ENCODE data around the gene NPC1. TPM values are rescaled to one million over a fixed set of nuclear protein-coding genes. Genes with fewer than 3 reads are reported as not detected.
"Not testable (repeated sequence)": the region's sequence is repeated elsewhere in the genome, so short reads cannot be mapped to it uniquely, and the experiment has no call there.

Gene NPC1
- total RNA-seq, 2 experiments from 2014 or later, result 34.6 to 35.0 TPM

DNA sequence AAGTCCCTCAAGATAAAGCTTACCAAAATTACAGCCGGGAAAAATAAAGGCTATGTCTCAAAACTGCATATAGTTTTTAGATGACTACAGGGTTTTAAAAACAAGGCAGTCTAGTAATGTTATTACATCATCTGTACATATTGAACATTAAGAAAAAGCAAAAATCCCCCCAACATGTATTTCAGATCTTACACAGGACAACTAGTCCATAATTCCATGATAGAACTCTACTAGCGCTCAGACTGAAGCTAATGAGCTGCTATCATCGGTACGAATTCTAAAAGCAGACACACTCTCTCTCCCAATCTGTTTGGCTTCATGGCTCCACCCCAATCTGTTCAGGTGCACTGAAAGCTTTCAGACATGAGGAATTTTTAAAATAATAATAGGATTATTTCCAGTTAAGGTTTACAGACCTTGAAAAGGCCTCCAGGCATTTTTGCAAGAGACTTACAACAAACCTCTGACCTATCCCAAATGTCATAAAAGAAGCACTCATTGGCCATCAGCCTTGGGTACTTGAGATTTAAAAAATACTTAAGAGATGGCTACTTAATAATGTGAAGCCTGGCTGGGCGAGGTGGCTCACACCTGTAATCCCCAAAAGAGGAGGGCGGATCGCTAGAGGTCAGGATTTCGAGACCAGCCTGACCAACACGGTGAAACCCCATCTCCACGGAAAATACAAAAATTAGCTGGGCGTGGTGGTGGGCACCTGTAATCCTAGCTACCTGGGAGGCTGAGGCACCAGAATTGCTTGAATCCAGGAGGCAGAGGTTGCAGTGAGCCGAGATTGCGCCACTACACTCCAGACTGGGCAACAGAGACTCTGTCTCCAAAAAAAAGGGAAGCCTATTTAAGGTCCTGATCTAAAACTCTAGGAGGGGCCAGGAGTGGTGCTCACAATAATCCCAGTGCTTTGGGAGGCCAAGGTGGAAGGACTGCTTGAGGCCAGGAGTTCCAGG is 2.0 kb downstream of the NPC1 start:
- CTCF ChIA-PET, result interaction anchor here (0.6 to 3.0 kb wide), 3 partner anchors 69 to 122 kb away, joined by 3 to 26 read pairs (median 16); no protein-coding TSS in a partner anchor
- Mint-ChIP-seq H3K4me1 (ENCODE audit: low read depth) (peaks cover 45% of the 10 kb centered on the region), H3K27ac (no peak overlapping the region), H3K36me3 (ENCODE audit: low read depth) (peaks cover 31% of the 10 kb centered on the region), H3K27me3 (ENCODE audit: low read depth) (peaks cover 2% of the 10 kb centered on the region), H3K4me3 (no peak overlapping the region), H3K9me3 (ENCODE audit: insufficient read depth) (no peaks in the 10 kb centered on the region)
- DNase-seq, result no peak
- no peak for ATAC-seq
- POLR2A ChIA-PET, result interaction anchor here (0.9 to 1.7 kb wide), 3 partner anchors 10 to 43 kb away, joined by 3 to 8 read pairs (median 5); no protein-coding TSS in a partner anchor

DNA sequence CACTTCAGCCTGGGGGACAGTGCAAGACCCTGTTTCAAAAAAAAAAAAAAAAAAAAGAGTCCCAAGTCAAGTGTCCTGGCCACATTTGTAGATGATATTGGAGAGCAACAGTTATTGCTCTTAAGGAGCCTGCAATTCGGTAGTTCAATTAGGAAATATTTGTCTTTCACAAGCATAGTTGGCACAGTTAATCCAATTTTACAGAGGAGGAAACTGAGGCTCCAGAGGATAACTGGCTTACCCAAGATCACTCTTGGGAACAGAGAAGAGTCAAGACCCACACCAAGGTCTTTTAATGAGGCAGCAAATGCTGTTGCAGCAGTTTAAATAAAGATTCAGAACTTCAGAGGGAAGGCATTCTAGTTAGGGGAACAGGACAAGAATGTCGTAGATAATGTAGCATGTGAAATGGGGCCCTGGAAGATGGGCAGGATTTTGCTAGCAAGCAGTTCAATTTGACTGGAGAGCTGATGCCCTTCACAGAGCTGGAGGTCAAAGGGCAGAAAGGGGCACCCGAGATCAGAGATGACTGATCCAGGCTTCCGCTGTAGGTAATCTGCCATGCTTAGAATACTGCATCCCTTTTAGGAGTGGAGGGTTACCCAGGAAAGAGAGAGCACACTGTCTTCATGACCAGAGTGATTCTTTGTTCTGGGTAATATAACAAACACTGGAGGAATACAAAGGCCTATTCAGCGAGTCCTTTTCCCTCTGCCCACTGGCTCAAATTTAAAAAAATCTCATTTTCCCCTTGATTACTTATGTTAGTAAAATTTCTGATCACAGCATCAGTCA is 3.0 kb downstream of the NPC1 start:
- no peak for DNase-seq
- H3K36me3 Mint-ChIP-seq (ENCODE audit: low read depth), result peaks cover 39% of the 10 kb centered on the region
- no peak for ATAC-seq
- no peak overlapping the region for H3K4me3 Mint-ChIP-seq
- H3K9me3 Mint-ChIP-seq (ENCODE audit: insufficient read depth), result no peaks in the 10 kb centered on the region
- CTCF ChIA-PET, result interaction anchor here (1.6 to 3.0 kb wide), 3 partner anchors 66 to 85 kb away, joined by 10 to 26 read pairs (median 16); no protein-coding TSS in a partner anchor
- POLR2A ChIA-PET, result no interaction called here
- H3K27me3 Mint-ChIP-seq (ENCODE audit: low read depth), result peaks cover 2% of the 10 kb centered on the region
- no peak overlapping the region for H3K27ac Mint-ChIP-seq
- H3K4me1 Mint-ChIP-seq (ENCODE audit: low read depth), result peaks cover 55% of the 10 kb centered on the region

DNA sequence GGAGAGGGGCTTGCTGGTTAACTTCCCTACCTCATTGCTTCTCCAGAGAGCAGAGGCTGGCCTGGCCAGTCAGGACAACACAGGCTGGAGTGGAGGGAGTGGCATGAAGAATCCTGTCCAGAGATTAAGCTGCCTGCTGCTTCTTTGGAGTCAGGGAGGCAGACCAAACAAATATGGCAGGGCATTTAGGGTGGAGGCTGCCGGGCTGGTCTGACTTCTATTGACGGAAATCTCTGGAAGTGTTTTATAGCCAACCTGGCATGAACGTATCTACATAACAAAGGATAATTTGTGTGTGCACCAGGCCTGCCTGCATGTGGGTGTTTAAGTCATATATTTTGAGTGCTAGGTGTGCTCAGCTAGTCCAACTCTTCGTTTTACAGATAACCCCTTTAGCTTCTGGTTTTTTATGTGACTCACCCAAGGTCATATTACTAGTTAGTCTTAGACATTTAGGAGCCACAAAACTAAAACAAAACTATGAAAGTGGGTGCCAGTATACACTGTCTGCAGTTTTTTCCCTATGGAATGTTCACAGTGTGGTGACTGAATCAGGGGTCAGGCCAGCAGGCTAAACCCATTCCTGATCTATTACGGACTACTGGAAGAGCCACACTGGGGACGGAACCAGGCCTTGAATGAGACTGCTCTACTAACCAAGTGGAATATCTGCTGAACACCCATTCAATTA is 5.5 kb downstream of the NPC1 start:
- peaks cover 45% of the 10 kb centered on the region for H3K36me3 Mint-ChIP-seq (ENCODE audit: low read depth)
- POLR2A ChIA-PET, result no interaction called here
- ATAC-seq, result no peak

DNA sequence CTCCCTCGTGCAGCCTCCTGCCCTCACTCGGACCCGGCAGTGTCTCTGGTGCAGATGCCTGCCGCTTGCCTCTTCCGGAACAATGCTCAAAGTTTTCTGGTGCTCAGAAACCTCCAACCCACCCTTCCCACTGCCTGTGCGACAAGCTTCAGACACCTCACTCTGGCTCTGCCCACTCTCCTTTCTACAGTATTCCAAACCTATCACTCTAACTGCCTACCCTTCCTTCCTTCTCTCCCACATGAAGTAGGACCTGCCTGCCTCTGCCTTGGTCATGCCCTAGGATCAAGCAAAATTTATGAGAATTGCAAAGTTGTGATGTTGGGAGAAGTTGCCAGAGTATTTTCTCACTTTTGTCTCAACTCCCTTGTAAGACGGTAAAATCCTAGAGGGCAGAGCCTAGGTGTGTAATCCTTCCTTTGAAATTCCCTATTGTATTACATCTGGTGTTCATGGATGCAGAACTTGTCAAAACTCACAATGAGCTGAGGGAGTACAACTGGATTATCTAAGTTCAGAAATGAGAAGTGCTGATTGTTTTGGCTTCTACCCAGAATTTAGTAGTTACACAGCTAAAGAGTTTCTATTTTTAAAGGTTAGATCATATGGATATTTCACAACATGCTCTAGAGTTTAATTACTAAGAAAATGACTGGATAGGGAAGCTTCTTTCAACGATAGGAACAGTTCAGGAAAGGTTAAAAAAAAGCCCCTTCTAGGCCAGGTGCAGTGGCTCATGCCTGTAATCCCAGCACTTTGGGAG is 7.2 kb downstream of the NPC1 start:
- H3K4me1 Mint-ChIP-seq (ENCODE audit: low read depth), result peaks cover 52% of the 10 kb centered on the region
- no peak overlapping the region for H3K4me3 Mint-ChIP-seq
- H3K36me3 Mint-ChIP-seq (ENCODE audit: low read depth), result peaks cover 46% of the 10 kb centered on the region
- ChIA-PET CTCF (interaction anchor here (1.1 kb wide), 1 partner anchor 12 kb away, joined by 3 read pairs; no protein-coding TSS in a partner anchor), POLR2A (no interaction called here)
- H3K27ac Mint-ChIP-seq, result peak overlapping the region; percentile 47
- H3K27me3 Mint-ChIP-seq (ENCODE audit: low read depth), result no peaks in the 10 kb centered on the region
- DNase-seq (no peak), ATAC-seq (no peak)
- H3K9me3 Mint-ChIP-seq (ENCODE audit: insufficient read depth), result no peaks in the 10 kb centered on the region

More for the DNA sequence above, 5.5 kb downstream of the NPC1 start:
- CTCF ChIA-PET, result interaction anchor here (1.2 to 1.6 kb wide), 4 partner anchors 11 to 123 kb away, joined by 3 to 8 read pairs (median 4); no protein-coding TSS in a partner anchor
- H3K27me3 Mint-ChIP-seq (ENCODE audit: low read depth), result no peaks in the 10 kb centered on the region
- H3K9me3 Mint-ChIP-seq (ENCODE audit: insufficient read depth), result no peaks in the 10 kb centered on the region
- H3K4me1 Mint-ChIP-seq (ENCODE audit: low read depth), result peaks cover 50% of the 10 kb centered on the region
- no peak overlapping the region for H3K4me3 Mint-ChIP-seq
- DNase-seq, result no peak
- no peak overlapping the region for H3K27ac Mint-ChIP-seq

DNA sequence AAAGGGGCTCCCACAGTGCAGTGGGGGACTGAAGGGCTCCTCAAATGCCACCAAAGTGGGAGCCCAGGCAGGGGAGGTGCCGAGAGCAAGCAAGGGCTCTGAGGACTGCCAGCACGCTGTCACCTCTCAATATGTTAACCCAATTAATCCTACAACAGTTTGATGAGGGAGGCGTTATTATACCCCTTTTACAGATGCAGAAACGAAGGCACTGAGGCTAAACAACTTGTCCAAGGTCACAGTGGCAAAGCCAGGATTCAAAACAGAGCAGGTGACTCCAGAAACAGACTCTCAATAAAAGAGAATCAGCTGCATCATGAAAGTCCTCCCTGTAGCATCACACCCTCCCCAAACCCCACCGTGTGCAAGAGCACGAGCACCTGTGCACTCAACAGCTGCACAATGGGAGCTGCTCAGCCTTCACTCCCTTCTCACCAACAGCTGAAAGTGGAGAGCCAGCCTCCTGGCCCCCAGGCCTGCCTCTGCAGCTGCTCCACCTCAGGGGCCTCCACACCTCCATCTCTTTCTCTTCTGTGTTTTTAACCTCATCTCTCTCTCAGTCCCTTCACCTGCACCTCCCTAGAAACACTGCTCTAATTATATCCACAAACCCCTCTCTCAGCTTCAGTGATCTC is 8.1 kb downstream of the NPC1 start:
- Mint-ChIP-seq H3K27me3 (ENCODE audit: low read depth) (no peaks in the 10 kb centered on the region), H3K27ac (peak overlapping the region; percentile 47), H3K4me3 (no peak overlapping the region), H3K4me1 (ENCODE audit: low read depth) (peaks cover 52% of the 10 kb centered on the region), H3K36me3 (ENCODE audit: low read depth) (peaks cover 48% of the 10 kb centered on the region), H3K9me3 (ENCODE audit: insufficient read depth) (no peaks in the 10 kb centered on the region)
- no peak for DNase-seq
- POLR2A ChIA-PET, result no interaction called here
- CTCF ChIA-PET, result no interaction called here
- ATAC-seq, result no peak

DNA sequence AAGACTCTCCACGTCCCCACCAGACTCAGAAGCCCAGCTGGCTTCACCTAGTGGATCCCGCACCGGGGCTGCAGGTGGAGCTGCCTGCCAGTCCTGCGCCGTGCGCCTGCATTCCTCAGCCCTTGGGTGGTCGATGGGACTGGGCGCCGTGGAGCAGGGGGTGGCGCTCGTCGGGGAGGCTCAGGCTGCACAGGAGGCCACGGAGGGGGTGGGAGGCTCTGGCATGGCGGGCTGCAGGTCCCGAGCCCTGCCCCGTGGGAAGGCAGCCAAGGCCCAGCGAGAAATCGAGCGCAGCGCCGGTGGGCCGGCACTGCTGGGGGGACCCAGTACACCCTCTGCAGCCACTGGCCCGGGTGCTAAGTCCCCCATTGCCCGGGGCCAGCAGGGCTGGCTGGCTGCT is 8.8 kb downstream of the NPC1 start:
- H3K27ac Mint-ChIP-seq; ATAC-seq; DNase-seq; CTCF ChIA-PET; POLR2A ChIA-PET; H3K27me3 Mint-ChIP-seq (ENCODE audit: low read depth); H3K9me3 Mint-ChIP-seq (ENCODE audit: insufficient read depth); H3K4me3 Mint-ChIP-seq: not testable (repeated sequence)
- Mint-ChIP-seq H3K36me3 (ENCODE audit: low read depth) (peaks cover 48% of the 10 kb centered on the region), H3K4me1 (ENCODE audit: low read depth) (peaks cover 48% of the 10 kb centered on the region)

DNA sequence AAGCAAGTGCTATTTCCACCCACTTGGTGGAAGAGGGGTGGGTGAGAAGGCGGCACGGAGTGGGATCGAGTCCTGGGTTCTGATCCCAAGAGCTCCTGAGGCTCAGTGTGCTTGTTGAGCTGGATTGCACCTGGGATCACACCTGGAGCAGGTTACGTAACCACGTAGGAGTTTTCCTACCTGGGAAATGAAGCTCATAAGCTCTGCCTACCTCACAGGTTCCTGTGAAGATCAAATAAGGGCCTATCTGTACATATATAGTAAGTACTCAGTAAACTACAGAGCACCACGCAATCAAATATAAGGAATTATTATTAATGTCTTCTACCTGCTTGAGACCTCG is 11.0 kb downstream of the NPC1 start:
- peaks cover 49% of the 10 kb centered on the region for H3K36me3 Mint-ChIP-seq (ENCODE audit: low read depth)
- H3K9me3 Mint-ChIP-seq (ENCODE audit: insufficient read depth), result no peaks in the 10 kb centered on the region
- DNase-seq (no peak), ATAC-seq (no peak)
- peaks cover 46% of the 10 kb centered on the region for H3K4me1 Mint-ChIP-seq (ENCODE audit: low read depth)
- POLR2A ChIA-PET, result interaction anchor here (0.6 to 0.7 kb wide), 2 partner anchors 11 to 122 kb away, joined by 3 read pairs; partner anchors contain the start of genes NPC1 and RIOK3
- H3K4me3 Mint-ChIP-seq, result no peak overlapping the region
- CTCF ChIA-PET, result interaction anchor here (0.8 to 1.5 kb wide), 3 partner anchors 11 to 77 kb away, joined by 3 to 5 read pairs (median 3); partner anchors contain the start of gene NPC1
- H3K27me3 Mint-ChIP-seq (ENCODE audit: low read depth), result no peaks in the 10 kb centered on the region
- peak overlapping the region; percentile 85 for H3K27ac Mint-ChIP-seq

DNA sequence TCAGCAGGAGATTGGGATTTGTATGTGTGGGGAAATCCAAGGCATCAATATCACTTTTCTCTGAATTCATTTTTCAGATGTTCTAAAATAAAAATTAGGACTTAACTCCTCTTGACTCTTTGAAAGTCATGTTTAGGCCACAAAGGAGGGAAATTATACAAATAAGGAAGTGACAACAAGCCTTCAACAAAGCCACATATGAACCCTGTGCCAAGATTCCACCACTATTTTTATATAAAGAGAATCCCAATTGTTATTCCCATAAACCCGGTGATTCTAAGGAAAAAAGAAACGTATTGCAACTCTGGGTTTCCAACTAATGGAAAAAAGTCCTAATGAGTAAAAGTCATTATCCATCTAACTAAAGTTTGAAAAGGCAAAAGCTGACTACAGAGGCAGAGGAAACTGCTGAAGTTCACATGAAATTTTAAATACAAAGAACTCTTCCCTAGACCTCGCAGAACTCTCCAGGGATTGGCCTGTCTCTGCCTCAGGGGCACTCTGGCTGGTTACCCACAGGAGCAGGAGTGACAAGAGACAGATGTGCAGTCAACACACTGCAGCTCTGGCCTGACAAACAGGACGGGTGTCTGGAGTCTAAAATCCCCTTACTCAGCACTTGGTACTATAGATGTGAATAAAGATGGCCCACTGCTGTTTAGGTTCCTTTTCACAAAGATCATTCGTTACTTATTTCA is 11.5 kb downstream of the NPC1 start:
- ATAC-seq (no peak), DNase-seq (no peak)
- Mint-ChIP-seq H3K27me3 (ENCODE audit: low read depth) (no peaks in the 10 kb centered on the region), H3K36me3 (ENCODE audit: low read depth) (peaks cover 51% of the 10 kb centered on the region), H3K27ac (peak overlapping the region; percentile 85), H3K4me3 (peak overlapping the region; percentile 46), H3K4me1 (ENCODE audit: low read depth) (peaks cover 46% of the 10 kb centered on the region), H3K9me3 (ENCODE audit: insufficient read depth) (no peaks in the 10 kb centered on the region)
- ChIA-PET POLR2A (interaction anchor here (0.7 to 1.6 kb wide), 2 partner anchors 11 to 122 kb away, joined by 3 to 8 read pairs; partner anchors contain the start of gene RIOK3), CTCF (interaction anchor here (0.6 to 1.5 kb wide), 3 partner anchors 11 to 121 kb away, joined by 3 to 5 read pairs (median 3); partner anchors contain the start of genes NPC1 and RIOK3)

DNA sequence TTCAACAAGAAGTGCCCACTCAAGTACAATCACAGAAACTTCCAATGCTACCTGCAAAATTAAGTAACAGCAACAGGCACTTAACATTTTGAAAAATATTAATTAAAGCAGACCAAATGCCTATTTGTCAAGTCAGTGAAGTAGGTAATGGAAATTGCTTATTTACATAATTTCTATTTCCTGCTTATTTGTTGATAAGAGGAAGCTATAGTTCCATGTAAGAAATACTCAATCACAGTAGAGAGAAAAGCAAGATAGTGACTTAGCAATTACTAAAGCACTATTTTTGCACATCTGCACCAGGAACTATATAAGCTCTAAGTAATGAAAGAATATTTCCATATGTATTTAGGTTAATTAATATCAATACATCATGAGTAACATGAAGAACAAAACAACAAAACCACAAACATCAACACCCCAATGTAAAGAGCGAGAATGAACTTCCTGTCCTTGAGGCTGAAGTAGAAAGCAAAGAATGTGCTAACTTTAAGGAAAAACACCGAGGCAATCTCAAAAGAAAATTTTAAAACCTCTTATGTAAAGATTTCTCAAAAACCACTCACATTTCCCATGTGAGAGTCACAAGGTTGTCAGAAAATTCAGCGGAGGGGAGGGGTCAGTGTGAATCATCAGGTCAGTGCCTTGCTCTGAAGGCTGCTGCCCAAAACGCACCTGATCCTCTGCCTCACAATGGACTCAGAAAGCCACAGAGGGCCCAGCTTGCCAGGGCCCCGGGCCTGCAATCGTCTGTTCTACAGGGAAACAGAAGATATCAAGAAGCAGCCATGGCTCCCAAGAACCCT is 12.5 kb downstream of the NPC1 start:
- peak; percentile 75 for ATAC-seq
- peaks cover 40% of the 10 kb centered on the region for H3K4me1 Mint-ChIP-seq (ENCODE audit: low read depth)
- POLR2A ChIA-PET, result interaction anchor here (1.6 kb wide), 1 partner anchor 12 kb away, joined by 8 read pairs; no protein-coding TSS in a partner anchor
- DNase-seq, result peak; percentile 46
- peak overlapping the region; percentile 46 for H3K4me3 Mint-ChIP-seq
- no peaks in the 10 kb centered on the region for H3K9me3 Mint-ChIP-seq (ENCODE audit: insufficient read depth)
- H3K27ac Mint-ChIP-seq, result peak overlapping the region; percentile 85
- CTCF ChIA-PET, result interaction anchor here (1.2 kb wide), 1 partner anchor 58 kb away, joined by 4 read pairs; no protein-coding TSS in a partner anchor
- peaks cover 51% of the 10 kb centered on the region for H3K36me3 Mint-ChIP-seq (ENCODE audit: low read depth)
- no peaks in the 10 kb centered on the region for H3K27me3 Mint-ChIP-seq (ENCODE audit: low read depth)
